Naive thymus-derived CD8-positive, alpha-beta T cell (primary cell): ENCODE results near the gene VSIG4. TPM values are rescaled to one million over a fixed set of nuclear protein-coding genes. Genes with fewer than 3 reads are reported as not detected.

Experiments
- ATAC-seq, 2 donors: fragments of 150-1000 bp; cut with Tn5 transposase in 1 of 2; sonication (Bioruptor Pico), chemical (Tn5 transposase) in 1 of 2; 1 replicate in 1 of 2; 2 replicates in 1 of 2; pipeline ENCODE4 v1.10.0; 2021; ENCODE audit warnings: mild to moderate bottlenecking in 2 of 2, moderate library complexity in 2 of 2
- POLR2A ChIA-PET: fragments of 350-600 bp; sonication (Branson Sonifier 250); formaldehyde crosslinking; loops from one replicate; lab custom pipeline; 2021; ENCODE audit warnings: antibody characterized with exemption; lab: Charles Lee
- DNase-seq, 10 donors: peaks; one replicate each; pipeline versions ENCODE4 v3.0.0 to v3.0.0-alpha.2; 2020 to 2022
- H3K27ac Mint-ChIP-seq, 10 donors: one replicate each; pipeline ENCODE4 v1.8.0; 2020 to 2022; ENCODE audit warnings: mild to moderate bottlenecking in 10 of 10, mixed read lengths in 10 of 10, moderate library complexity in 4 of 10, inconsistent platforms in 1 of 10
- H3K27me3 Mint-ChIP-seq, 5 donors: one replicate each; pipeline ENCODE4 v1.8.0; 2021 to 2022; ENCODE audit warnings: mixed read lengths in 5 of 5
- H3K36me3 Mint-ChIP-seq, 3 donors: one replicate each; pipeline ENCODE4 v1.8.0; 2020 to 2022; ENCODE audit warnings: mixed read lengths in 3 of 3, mild to moderate bottlenecking in 2 of 3, inconsistent platforms in 1 of 3
- H3K4me1 Mint-ChIP-seq, 4 donors: one replicate each; pipeline ENCODE4 v1.8.0; 2021 to 2022; ENCODE audit warnings: mixed read lengths in 4 of 4
- H3K4me3 Mint-ChIP-seq, 10 donors: one replicate each; pipeline ENCODE4 v1.8.0; 2020 to 2022; ENCODE audit warnings: mild to moderate bottlenecking in 10 of 10, mixed read lengths in 10 of 10, moderate library complexity in 6 of 10, inconsistent platforms in 1 of 10
- H3K9me3 Mint-ChIP-seq, 9 donors: one replicate each; pipeline ENCODE4 v1.8.0; 2020 to 2022; ENCODE audit warnings: mixed read lengths in 9 of 9, mild to moderate bottlenecking in 3 of 9, inconsistent platforms in 1 of 9, moderate library complexity in 1 of 9
- polyA plus RNA-seq, 3 donors: library from polyadenylated mRNA; unstranded; fragments of 300-500 nt; fragmentation: Illumina TruSeq; gene quantifications; one replicate each; pipeline ENCODE4 v1.2.3, GENCODE V29; 2021
- total RNA-seq, 8 experiments: library from RNA in 2 of 8; stranded (reverse) in 2 of 8; gene quantifications; one replicate each; pipeline ENCODE4 v1.2.3 and lab custom pipeline; 2021 to 2026

The VSIG4 gene
- total and polyA plus RNA-seq, 5 experiments from 2014 or later, result 0.38 to 0.60 (median 0.47) TPM; not detected in 2

DNA sequence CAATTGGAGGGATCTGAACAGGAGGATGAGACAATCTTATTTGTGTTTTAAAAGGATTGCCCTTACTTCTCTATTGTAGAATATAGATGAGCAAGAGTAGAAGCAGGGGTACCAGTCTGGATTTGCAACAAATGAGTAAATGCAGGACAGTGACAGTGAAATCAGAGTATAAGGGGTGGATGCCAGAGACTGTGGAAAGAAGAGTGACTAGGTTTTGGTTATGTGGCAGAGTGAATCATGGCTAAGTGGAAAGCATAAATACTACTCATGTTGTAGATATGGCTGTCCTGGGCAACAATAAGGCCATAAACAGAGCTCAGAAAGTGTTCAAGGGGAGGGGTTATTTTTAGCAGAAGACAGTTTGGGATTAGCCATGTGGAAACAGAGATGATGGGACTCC, 6.0 kb upstream of the VSIG4 start:
- ATAC-seq (no peak), DNase-seq (no peak)
- H3K27me3 Mint-ChIP-seq, result no peaks in the 10 kb centered on the region
- H3K27ac Mint-ChIP-seq, result peak overlapping the region in 8 of 10 donors; percentile 4 to 89 (median 50)
- H3K4me1 Mint-ChIP-seq, result peaks cover 13 to 47% (median 29%) of the 10 kb centered on the region in 4 donors
- H3K9me3 Mint-ChIP-seq, result no peaks in the 10 kb centered on the region
- no peaks in the 10 kb centered on the region for H3K36me3 Mint-ChIP-seq
- peak overlapping the region in 4 of 10 donors; percentile 2 to 62 (median 38) for H3K4me3 Mint-ChIP-seq
- POLR2A ChIA-PET, result no interaction called here

GRCh38 chrX:66043584-66043983, 3.7 kb upstream of the VSIG4 start:
- Mint-ChIP-seq H3K9me3 (no peaks in the 10 kb centered on the region), H3K4me1 (peaks cover 14 to 39% (median 29%) of the 10 kb centered on the region in 4 donors), H3K36me3 (no peaks in the 10 kb centered on the region), H3K4me3 (no peak overlapping the region), H3K27ac (no peak overlapping the region), H3K27me3 (no peaks in the 10 kb centered on the region)
- no peak for ATAC-seq
- POLR2A ChIA-PET, result interaction anchor here (0.6 kb wide), 1 partner anchor 64 kb away, joined by 3 read pairs; no protein-coding TSS in a partner anchor
- DNase-seq, result no peak

GRCh38 chrX:66042307-66043077, 2.6 kb upstream of the VSIG4 start:
- ATAC-seq (no peak), DNase-seq (no peak)
- Mint-ChIP-seq H3K27me3 (no peaks in the 10 kb centered on the region), H3K27ac (no peak overlapping the region), H3K36me3 (no peaks in the 10 kb centered on the region), H3K4me3 (no peak overlapping the region), H3K4me1 (peaks cover 14 to 32% (median 28%) of the 10 kb centered on the region in 4 donors), H3K9me3 (no peaks in the 10 kb centered on the region)
- POLR2A ChIA-PET, result no interaction called here

DNA sequence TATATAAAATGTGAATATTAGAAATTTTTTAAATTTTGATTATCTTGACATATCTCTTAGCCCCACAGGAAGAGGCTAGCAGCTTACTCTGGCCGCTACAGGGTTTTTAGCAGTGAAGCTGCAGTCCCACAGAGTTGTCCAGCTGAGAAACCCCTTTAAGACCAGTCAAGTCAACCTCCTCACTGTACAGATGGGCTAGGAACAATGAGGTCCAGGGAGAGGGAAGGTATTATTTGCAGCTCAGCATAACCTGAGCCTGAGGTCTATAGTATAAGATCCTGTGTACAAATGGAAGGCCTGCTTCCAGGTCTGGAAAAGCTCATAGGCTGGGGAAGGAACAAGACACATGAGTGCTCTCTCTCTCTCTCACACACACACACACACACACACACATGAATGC, 1.8 kb downstream of the VSIG4 start:
- Mint-ChIP-seq H3K27me3 (no peaks in the 10 kb centered on the region), H3K36me3 (no peaks in the 10 kb centered on the region), H3K4me3 (peak overlapping the region in 1 of 10 donors; percentile 46), H3K4me1 (peaks cover 0 to 6% (median 3%) of the 10 kb centered on the region in 4 donors), H3K9me3 (no peaks in the 10 kb centered on the region), H3K27ac (no peak overlapping the region)
- DNase-seq, result no peak
- ATAC-seq, result no peak
- POLR2A ChIA-PET, result interaction anchor here (0.9 kb wide), 1 partner anchor 21 kb away, joined by 3 read pairs; no protein-coding TSS in a partner anchor

- no peaks in the 10 kb centered on the region for H3K27me3 Mint-ChIP-seq
- H3K27ac Mint-ChIP-seq, result no peak overlapping the region
- H3K4me1 Mint-ChIP-seq, result peaks cover 0 to 4% (median 3%) of the 10 kb centered on the region in 4 donors
- no peaks in the 10 kb centered on the region for H3K36me3 Mint-ChIP-seq
- POLR2A ChIA-PET, result no interaction called here
- no peak for ATAC-seq
- H3K4me3 Mint-ChIP-seq, result no peak overlapping the region
- DNase-seq, result no peak
- H3K9me3 Mint-ChIP-seq, result no peaks in the 10 kb centered on the region
These were observed 3.6 kb downstream of the VSIG4 start for GRCh38 chrX:66036231-66036630.

DNA sequence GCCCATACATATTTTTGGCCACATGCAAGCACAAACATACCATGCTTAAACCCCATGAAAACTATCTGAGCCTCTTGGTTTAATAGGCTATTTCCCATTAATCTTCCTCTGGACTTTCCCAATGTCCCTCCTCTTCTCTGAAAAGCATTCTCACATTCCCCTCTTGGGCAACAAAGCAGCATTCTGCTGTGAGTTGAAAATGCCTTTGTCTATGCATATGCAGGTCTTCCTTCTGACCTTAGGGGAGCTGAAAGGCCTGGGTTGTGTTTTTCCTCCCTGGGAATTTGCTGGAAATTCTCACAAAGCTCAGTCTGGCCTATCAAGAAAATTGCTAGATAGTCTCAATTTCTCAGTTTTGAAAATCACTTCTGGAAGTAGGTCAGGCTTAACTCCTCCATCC, 4.2 kb downstream of the VSIG4 start:
- H3K4me1 Mint-ChIP-seq, result peaks cover 0 to 4% (median under 1%) of the 10 kb centered on the region in 4 donors
- POLR2A ChIA-PET, result no interaction called here
- ATAC-seq (no peak), DNase-seq (no peak)
- H3K27ac Mint-ChIP-seq, result no peak overlapping the region
- no peaks in the 10 kb centered on the region for H3K36me3 Mint-ChIP-seq
- no peak overlapping the region for H3K4me3 Mint-ChIP-seq
- H3K9me3 Mint-ChIP-seq, result no peaks in the 10 kb centered on the region
- H3K27me3 Mint-ChIP-seq, result no peaks in the 10 kb centered on the region

- Mint-ChIP-seq H3K4me1 (peaks cover 0 to 7% (median 3%) of the 10 kb centered on the region in 4 donors), H3K4me3 (no peak overlapping the region), H3K27ac (no peak overlapping the region), H3K27me3 (no peaks in the 10 kb centered on the region), H3K36me3 (no peaks in the 10 kb centered on the region), H3K9me3 (no peaks in the 10 kb centered on the region)
- ATAC-seq (peak in 1 of 2 donors; percentile 56), DNase-seq (peak in 5 of 10 donors; percentile 8 to 60 (median 26))
- POLR2A ChIA-PET, result no interaction called here
These were observed 9.2 kb downstream of the VSIG4 start for GRCh38 chrX:66030505-66031317.

- POLR2A ChIA-PET, result no interaction called here
- H3K9me3 Mint-ChIP-seq, result no peaks in the 10 kb centered on the region
- no peak overlapping the region for H3K4me3 Mint-ChIP-seq
These were observed 10.9 kb downstream of the VSIG4 start for GRCh38 chrX:66028936-66029335.

DNA sequence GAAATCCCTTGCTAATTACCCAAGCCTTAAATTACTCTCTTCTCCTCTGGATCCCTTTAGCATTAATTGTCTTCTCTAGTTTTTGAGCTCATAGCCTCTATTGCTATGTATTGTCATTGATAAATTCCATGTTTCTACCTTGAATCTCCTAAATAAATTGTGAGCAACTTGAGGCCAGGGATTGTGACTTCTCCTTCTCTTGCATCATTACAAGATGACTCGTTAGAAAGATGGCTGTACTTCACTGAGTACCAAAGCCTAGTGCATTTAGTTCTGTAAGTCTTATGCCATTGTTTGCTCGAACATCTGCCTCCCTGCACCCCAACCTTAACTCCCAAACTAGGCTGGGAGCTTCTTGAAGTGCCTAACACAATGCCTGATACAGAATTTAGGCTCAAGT, 15.3 kb downstream of the VSIG4 start:
- Mint-ChIP-seq H3K4me3 (no peak overlapping the region), H3K27ac (no peak overlapping the region), H3K4me1 (peaks cover 18 to 46% (median 22%) of the 10 kb centered on the region in 4 donors), H3K9me3 (no peaks in the 10 kb centered on the region), H3K36me3 (no peaks in the 10 kb centered on the region), H3K27me3 (no peaks in the 10 kb centered on the region)
- ATAC-seq (no peak), DNase-seq (no peak)
- POLR2A ChIA-PET, result no interaction called here

More at GRCh38 chrX:66028936-66029335, 10.9 kb downstream of the VSIG4 start:
- no peaks in the 10 kb centered on the region for H3K36me3 Mint-ChIP-seq
- H3K27ac Mint-ChIP-seq, result no peak overlapping the region
- no peaks in the 10 kb centered on the region for H3K27me3 Mint-ChIP-seq
- peaks cover 0 to 10% (median 8%) of the 10 kb centered on the region in 4 donors for H3K4me1 Mint-ChIP-seq
- ATAC-seq (no peak), DNase-seq (no peak)

DNA sequence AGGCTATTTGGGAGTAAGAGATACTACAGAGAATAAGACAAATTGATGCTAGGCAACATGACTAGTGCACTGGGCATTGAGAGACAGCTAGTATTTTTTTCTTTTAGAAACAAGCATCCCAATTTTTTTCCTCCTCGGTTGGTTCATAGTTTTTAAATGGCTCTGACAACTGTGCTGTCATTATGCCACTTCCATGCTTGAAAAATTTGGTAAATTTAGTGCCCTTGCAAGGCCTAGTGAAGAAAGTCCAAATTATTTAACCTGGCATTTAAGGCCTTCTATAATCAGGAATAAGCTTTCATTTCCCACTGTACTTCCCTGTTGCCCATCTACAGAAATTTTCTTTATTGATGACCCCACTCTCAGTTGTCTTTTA, 15.8 kb downstream of the VSIG4 start:
- Mint-ChIP-seq H3K27ac (no peak overlapping the region), H3K27me3 (no peaks in the 10 kb centered on the region), H3K9me3 (no peaks in the 10 kb centered on the region), H3K36me3 (no peaks in the 10 kb centered on the region), H3K4me1 (peaks cover 18 to 51% (median 25%) of the 10 kb centered on the region in 4 donors), H3K4me3 (no peak overlapping the region)
- POLR2A ChIA-PET, result no interaction called here
- ATAC-seq (no peak), DNase-seq (no peak)

DNA sequence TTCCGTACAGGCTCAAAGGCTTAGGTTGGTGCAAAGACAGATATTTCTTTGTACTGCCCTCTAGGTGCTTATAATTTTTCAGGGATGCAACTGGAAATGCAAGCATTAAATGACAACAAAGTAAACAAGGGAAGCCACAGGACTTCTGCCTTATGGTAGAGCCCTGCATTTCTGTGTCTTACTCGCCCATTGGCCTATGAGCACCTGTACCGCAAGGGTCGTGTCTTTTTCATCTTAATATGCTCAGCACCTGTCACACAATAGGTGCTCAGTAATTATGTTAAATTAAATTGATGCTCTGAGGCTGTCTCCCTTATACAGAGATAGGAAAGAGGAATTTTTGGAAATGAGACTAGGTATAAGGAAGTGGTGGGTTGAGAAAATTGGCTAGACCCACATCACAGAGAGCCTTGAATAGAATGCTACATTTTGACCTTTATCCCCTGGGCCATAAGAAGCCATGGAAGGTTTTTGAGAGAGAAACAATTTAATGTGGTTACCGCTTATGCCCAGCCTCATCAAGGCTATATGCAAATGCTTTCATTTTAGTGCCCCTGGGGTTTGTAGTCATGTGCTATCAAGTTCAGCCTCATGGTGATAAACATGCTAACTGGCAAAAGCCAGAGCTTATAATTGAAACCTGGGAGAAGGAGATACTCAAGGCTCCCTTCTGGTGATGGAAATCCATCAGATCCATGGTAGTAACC, 16.3 kb downstream of the VSIG4 start:
- POLR2A ChIA-PET, result interaction anchor here (0.5 kb wide), 1 partner anchor 420 kb away, joined by 3 read pairs; no protein-coding TSS in a partner anchor
- H3K4me1 Mint-ChIP-seq, result peaks cover 18 to 56% (median 27%) of the 10 kb centered on the region in 4 donors
- no peak overlapping the region for H3K27ac Mint-ChIP-seq
- ATAC-seq (no peak), DNase-seq (no peak)
- no peaks in the 10 kb centered on the region for H3K27me3 Mint-ChIP-seq
- no peaks in the 10 kb centered on the region for H3K9me3 Mint-ChIP-seq
- H3K4me3 Mint-ChIP-seq, result no peak overlapping the region
- H3K36me3 Mint-ChIP-seq, result no peaks in the 10 kb centered on the region

DNA sequence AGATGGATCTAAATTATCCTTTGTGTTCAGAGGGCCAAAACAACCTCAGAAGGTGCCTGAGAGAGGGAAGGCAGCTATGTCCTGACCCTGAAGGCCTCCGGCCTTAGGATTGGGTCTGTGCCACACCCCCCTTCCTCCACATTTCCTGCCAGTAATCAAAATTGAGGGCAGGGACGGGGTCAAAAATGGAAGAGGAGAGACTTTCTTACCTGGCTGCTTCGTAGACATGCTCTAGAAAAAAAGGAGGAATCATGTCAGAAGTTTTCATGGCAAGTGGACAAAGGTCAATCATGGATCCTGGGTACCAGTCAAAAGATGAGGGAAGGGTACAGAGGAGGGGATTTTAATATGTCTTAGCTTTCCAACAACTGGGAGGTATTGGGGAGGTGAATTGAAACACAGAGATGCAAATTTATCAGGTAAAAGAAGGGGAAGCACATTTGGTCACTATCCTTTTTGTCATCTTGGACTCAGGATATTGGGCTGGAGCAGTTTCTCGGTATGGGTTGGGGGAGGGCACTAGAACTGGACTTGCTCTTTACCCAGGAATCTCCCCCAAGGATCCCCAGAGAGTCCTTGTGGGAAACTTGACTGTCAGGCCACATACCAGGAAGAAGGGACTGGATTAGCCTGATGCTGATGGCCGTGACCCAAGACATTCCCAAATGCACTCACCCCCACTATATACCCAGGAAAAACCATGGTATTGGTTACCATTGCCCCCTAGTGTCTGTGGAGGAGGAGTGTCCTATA, 17.1 kb downstream of the VSIG4 start:
- POLR2A ChIA-PET, result no interaction called here
- Mint-ChIP-seq H3K4me1 (peaks cover 18 to 63% (median 29%) of the 10 kb centered on the region in 4 donors), H3K36me3 (no peaks in the 10 kb centered on the region), H3K4me3 (no peak overlapping the region), H3K9me3 (no peaks in the 10 kb centered on the region), H3K27me3 (no peaks in the 10 kb centered on the region), H3K27ac (peak overlapping the region in 1 of 10 donors; percentile 61)
- DNase-seq (no peak), ATAC-seq (no peak)
